NCI-H1092 treated with DMSO at 0.1 percent for 48 hours (cell line): Measurements from ENCODE around the gene ZNF92.
"Not testable (repeated sequence)": the region's sequence is repeated elsewhere in the genome, so short reads cannot be mapped to it uniquely, and the experiment has no call there.

Experiments
- DNase-seq: peaks from one replicate; lab custom pipeline; 2025; lab: John Stamatoyannopoulos, UW

The ZNF92 gene

GRCh38 chr7:65373608-65374351, at the start of gene ZNF92:
Gene ZNF92, plus strand, starts transcription at chr7:65373855. Its CDS starts 143 bp downstream, at chr7:65373998.
- peak; percentile 99 for DNase-seq

- DNase-seq: no peak
These were observed 47.7 kb upstream of the ZNF92 start for GRCh38 chr7:65325793-65326432.

- DNase-seq: no peak
These were observed 35.3 kb upstream of the ZNF92 start for GRCh38 chr7:65338346-65338745.

- no peak for DNase-seq
These were observed 34.4 kb upstream of the ZNF92 start for GRCh38 chr7:65339257-65339656.

GRCh38 chr7:65342723-65343629, 30.7 kb upstream of the ZNF92 start:
- DNase-seq: no peak

GRCh38 chr7:65344541-65344940, 29.1 kb upstream of the ZNF92 start:
- not testable (repeated sequence) for DNase-seq

GRCh38 chr7:65354263-65354662, 19.4 kb upstream of the ZNF92 start:
- DNase-seq: no peak

GRCh38 chr7:65369843-65370242, 3.8 kb upstream of the ZNF92 start:
- no peak for DNase-seq

GRCh38 chr7:65371468-65371867, 2.2 kb upstream of the ZNF92 start:
- peak; percentile 5 for DNase-seq

GRCh38 chr7:65379318-65379717, 5.7 kb downstream of the ZNF92 start:
- no peak for DNase-seq

GRCh38 chr7:65381742-65382141, 8.1 kb downstream of the ZNF92 start:
- DNase-seq: no peak

GRCh38 chr7:65382452-65382851, 8.8 kb downstream of the ZNF92 start:
- DNase-seq: no peak

- no peak for DNase-seq
These were observed 14.2 kb downstream of the ZNF92 start for GRCh38 chr7:65387891-65388290.

GRCh38 chr7:65390588-65390987, 16.9 kb downstream of the ZNF92 start:
- DNase-seq: no peak

- no peak for DNase-seq
These were observed 24.1 kb downstream of the ZNF92 start for GRCh38 chr7:65397730-65398142.

- DNase-seq: not testable (repeated sequence)
These were observed 25.0 kb downstream of the ZNF92 start for GRCh38 chr7:65398671-65399070.

- DNase-seq: not testable (repeated sequence)
These were observed 25.4 kb downstream of the ZNF92 start for GRCh38 chr7:65399101-65399500.

- DNase-seq: no peak
These were observed 30.4 kb downstream of the ZNF92 start for GRCh38 chr7:65404020-65404419.

GRCh38 chr7:65406706-65407105, 33.1 kb downstream of the ZNF92 start:
- DNase-seq: not testable (repeated sequence)

- no peak for DNase-seq
These were observed 35.7 kb downstream of the ZNF92 start for GRCh38 chr7:65409363-65409762.

- DNase-seq: no peak
These were observed 37.6 kb downstream of the ZNF92 start for GRCh38 chr7:65411249-65411648.

GRCh38 chr7:65422670-65423069, 49.0 kb downstream of the ZNF92 start:
- no peak for DNase-seq

GRCh38 chr7:65423286-65423685, 49.6 kb downstream of the ZNF92 start:
- DNase-seq: not testable (repeated sequence)
